HUES6 (cell line): ENCODE data around the gene CAMKK1.
"Not testable (repeated sequence)": the region's sequence is repeated elsewhere in the genome, so short reads cannot be mapped to it uniquely, and the experiment has no call there.

ENCODE experiments used
- H3K27ac ChIP-seq: 2 replicates; pipeline ENCODE4 v1.7.0; 2013; ENCODE audit warnings: low read depth, mild to moderate bottlenecking, low read length, inconsistent platforms
- H3K27me3 ChIP-seq: 2 replicates; pipeline ENCODE4 v1.6.1; 2013; ENCODE audit warnings: low read length; ENCODE audit not compliant: control insufficient read depth, insufficient read depth
- H3K36me3 ChIP-seq: 2 replicates; pipeline ENCODE4 v1.6.1; 2013; ENCODE audit warnings: low read length; ENCODE audit not compliant: control insufficient read depth, insufficient read depth
- H3K4me1 ChIP-seq: 2 replicates; pipeline ENCODE4 v1.6.1; 2013; ENCODE audit warnings: low read length; ENCODE audit not compliant: control insufficient read depth, insufficient read depth
- H3K4me3 ChIP-seq: 2 replicates; pipeline ENCODE4 v1.5.1; 2013; ENCODE audit warnings: low read depth, low read length
- H3K9ac ChIP-seq: one replicate; pipeline ENCODE4 v1.6.1; 2013; ENCODE audit warnings: mild to moderate bottlenecking, low read length
- H3K9me3 ChIP-seq: 2 replicates; pipeline ENCODE4 v1.6.1; 2013; ENCODE audit warnings: low read depth, low read length; ENCODE audit not compliant: control insufficient read depth, insufficient read depth

The CAMKK1 gene

GRCh38 chr17:3854204-3854603, 38.6 kb downstream of the CAMKK1 start:
- not testable (repeated sequence) for H3K27ac ChIP-seq, H3K4me3 ChIP-seq, H3K9me3 ChIP-seq, H3K9ac ChIP-seq, H3K4me1 ChIP-seq, H3K27me3 ChIP-seq, H3K36me3 ChIP-seq

- Histone ChIP-seq H3K9me3 (no peaks in the 10 kb centered on the region), H3K27me3 (no peaks in the 10 kb centered on the region), H3K27ac (no peak overlapping the region), H3K36me3 (no peaks in the 10 kb centered on the region), H3K9ac (no peak overlapping the region), H3K4me1 (no peaks in the 10 kb centered on the region), H3K4me3 (no peak overlapping the region)
Observed at GRCh38 chr17:3852561-3852960, 40.3 kb downstream of the CAMKK1 start.

GRCh38 chr17:3851461-3852100, 41.3 kb downstream of the CAMKK1 start:
- H3K27me3 ChIP-seq = no peaks in the 10 kb centered on the region
- no peak overlapping the region for H3K4me3 ChIP-seq
- no peaks in the 10 kb centered on the region for H3K9me3 ChIP-seq
- no peak overlapping the region for H3K27ac ChIP-seq
- peaks cover 2% of the 10 kb centered on the region; the same call in 1 of the 2 replicates for H3K4me1 ChIP-seq
- no peak overlapping the region for H3K9ac ChIP-seq
- H3K36me3 ChIP-seq = no peaks in the 10 kb centered on the region

GRCh38 chr17:3848229-3848835, 44.5 kb downstream of the CAMKK1 start:
- Histone ChIP-seq H3K4me1 (peaks cover 11% of the 10 kb centered on the region; the same call in 1 of the 2 replicates), H3K27ac (no peak overlapping the region), H3K27me3 (no peaks in the 10 kb centered on the region), H3K36me3 (0 out of 2 replicates have a peak, but pooled peaks cover 4% of the 10 kb centered on the region), H3K9ac (no peak overlapping the region), H3K4me3 (no peak overlapping the region), H3K9me3 (no peaks in the 10 kb centered on the region)

- peaks cover 11% of the 10 kb centered on the region; the same call in 1 of the 2 replicates for H3K4me1 ChIP-seq
- no peak overlapping the region for H3K27ac ChIP-seq
- H3K9ac ChIP-seq = no peak overlapping the region
- H3K36me3 ChIP-seq = peaks cover 14% of the 10 kb centered on the region
- no peak overlapping the region for H3K4me3 ChIP-seq
- H3K9me3 ChIP-seq = no peaks in the 10 kb centered on the region
- H3K27me3 ChIP-seq = no peaks in the 10 kb centered on the region
Observed at GRCh38 chr17:3847165-3847670, 45.6 kb downstream of the CAMKK1 start.

- H3K27ac ChIP-seq = no peak overlapping the region
- peaks cover 11% of the 10 kb centered on the region; the same call in 1 of the 2 replicates for H3K4me1 ChIP-seq
- H3K9ac ChIP-seq = no peak overlapping the region
- peaks cover 20% of the 10 kb centered on the region for H3K36me3 ChIP-seq
- no peaks in the 10 kb centered on the region for H3K9me3 ChIP-seq
- peak overlapping the region; percentile 47; the same call in 1 of the 2 replicates for H3K4me3 ChIP-seq
- no peaks in the 10 kb centered on the region for H3K27me3 ChIP-seq
Observed at GRCh38 chr17:3846437-3847164, 46.3 kb downstream of the CAMKK1 start.

GRCh38 chr17:3845621-3846436, 47.0 kb downstream of the CAMKK1 start, which contains the start of gene NCBP3:
TSS of gene NCBP3 (minus strand) at chr17:3846246. CDS start at chr17:3846223, 23 bp downstream.
- Histone ChIP-seq H3K9me3 (no peaks in the 10 kb centered on the region), H3K27me3 (no peaks in the 10 kb centered on the region), H3K9ac (peak within 1 kb of the TSS; percentile 98), H3K27ac (peak within 1 kb of the TSS; percentile 99), H3K4me1 (peaks cover 11% of the 10 kb centered on the region; the same call in 1 of the 2 replicates), H3K36me3 (peaks cover 27% of the 10 kb centered on the region), H3K4me3 (peak within 1 kb of the TSS; percentile 99)

- H3K9ac ChIP-seq = peak overlapping the region; percentile 98
- H3K36me3 ChIP-seq = peaks cover 32% of the 10 kb centered on the region
- peaks cover 11% of the 10 kb centered on the region; the same call in 1 of the 2 replicates for H3K4me1 ChIP-seq
- H3K27me3 ChIP-seq = no peaks in the 10 kb centered on the region
- peak overlapping the region; percentile 99 for H3K4me3 ChIP-seq
- H3K27ac ChIP-seq = peak overlapping the region; percentile 99
- no peaks in the 10 kb centered on the region for H3K9me3 ChIP-seq
Observed at GRCh38 chr17:3845291-3845620, 47.6 kb downstream of the CAMKK1 start.

GRCh38 chr17:3844556-3844955, 48.3 kb downstream of the CAMKK1 start:
- H3K9ac ChIP-seq, H3K9me3 ChIP-seq, H3K27me3 ChIP-seq, H3K27ac ChIP-seq: not testable (repeated sequence)
- Histone ChIP-seq H3K36me3 (peaks cover 39% of the 10 kb centered on the region), H3K4me3 (peak overlapping the region; percentile 99), H3K4me1 (peaks cover 11% of the 10 kb centered on the region; the same call in 1 of the 2 replicates)

- Histone ChIP-seq H3K36me3 (peaks cover 45% of the 10 kb centered on the region), H3K4me1 (peaks cover 11% of the 10 kb centered on the region; the same call in 1 of the 2 replicates), H3K27me3 (no peaks in the 10 kb centered on the region), H3K4me3 (no peak overlapping the region), H3K27ac (no peak overlapping the region), H3K9ac (no peak overlapping the region), H3K9me3 (no peaks in the 10 kb centered on the region)
Observed at GRCh38 chr17:3843935-3844516, 48.8 kb downstream of the CAMKK1 start.
